Suppressor macrophage (primary cell): Measurements from ENCODE around the gene RGR.
A peak's percentile ranks its signal among the peaks of the same experiment; 100 is the strongest.

Source experiments
- DNase-seq, 4 experiments: peaks; one replicate each; pipeline ENCODE4 v3.0.0-alpha.2; 2020 to 2022
- total RNA-seq, 17 experiments: gene quantifications; one replicate each; lab custom pipeline; 2026; ENCODE audit warnings: mixed read lengths in 6 of 17, inconsistent platforms in 3 of 17; lab: John Stamatoyannopoulos, UW

The RGR gene, protein sequence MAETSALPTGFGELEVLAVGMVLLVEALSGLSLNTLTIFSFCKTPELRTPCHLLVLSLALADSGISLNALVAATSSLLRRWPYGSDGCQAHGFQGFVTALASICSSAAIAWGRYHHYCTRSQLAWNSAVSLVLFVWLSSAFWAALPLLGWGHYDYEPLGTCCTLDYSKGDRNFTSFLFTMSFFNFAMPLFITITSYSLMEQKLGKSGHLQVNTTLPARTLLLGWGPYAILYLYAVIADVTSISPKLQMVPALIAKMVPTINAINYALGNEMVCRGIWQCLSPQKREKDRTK
- 0 to 2.8 (median 0) reads per million in 17 experiments for total RNA-seq

DNA sequence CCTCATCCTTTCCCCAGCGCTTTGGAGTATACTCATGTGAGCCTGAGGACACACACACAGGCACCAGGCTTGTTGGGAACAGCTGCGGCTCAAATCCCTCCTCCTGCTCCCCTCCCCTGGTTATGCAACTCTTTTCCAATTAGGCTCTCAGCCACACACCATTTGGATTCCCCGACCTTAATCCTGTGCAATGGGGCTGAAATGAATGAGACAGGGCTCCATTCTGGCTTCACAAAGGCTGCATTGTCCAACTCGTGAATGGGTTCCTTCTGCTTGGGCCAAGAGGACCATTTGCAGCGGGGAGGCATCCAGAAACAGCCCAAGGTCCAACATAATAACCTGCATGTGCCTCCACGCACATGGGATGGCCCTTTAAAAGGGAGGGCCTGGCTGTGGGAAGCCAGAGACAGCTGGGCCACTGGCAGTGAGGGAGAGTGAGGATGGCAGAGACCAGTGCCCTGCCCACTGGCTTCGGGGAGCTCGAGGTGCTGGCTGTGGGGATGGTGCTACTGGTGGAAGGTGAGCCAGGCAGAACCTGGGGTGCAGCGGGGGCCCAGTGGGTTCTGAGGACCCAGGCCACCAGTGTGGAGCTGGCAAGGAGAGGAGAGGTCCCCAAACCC is at the start of gene RGR:
RGR (plus strand) TSS at position 403 of the 620 bp plus-strand sequence; CDS start at position 441, 38 bp downstream.
- no peak for DNase-seq

DNA sequence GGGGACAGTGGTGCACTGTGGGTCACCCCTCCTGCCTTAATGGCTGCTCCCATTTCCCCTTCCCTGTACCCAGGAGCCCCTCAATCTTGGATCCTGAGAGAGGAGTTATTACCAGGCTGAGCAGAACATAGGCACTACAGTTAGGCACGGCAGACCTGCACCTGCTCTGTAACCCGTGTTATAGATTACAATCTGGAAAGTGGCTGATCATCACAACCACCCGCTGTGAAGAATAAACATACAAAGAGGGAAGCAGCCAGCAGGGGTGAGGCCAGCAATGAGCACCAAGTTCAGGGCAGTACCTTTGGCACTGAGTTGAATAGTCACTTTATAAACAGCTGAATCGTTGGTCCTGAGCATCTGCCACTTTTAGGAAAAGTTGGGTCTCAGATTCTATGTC is 48.8 kb upstream of the RGR start:
- DNase-seq, result no peak

DNA sequence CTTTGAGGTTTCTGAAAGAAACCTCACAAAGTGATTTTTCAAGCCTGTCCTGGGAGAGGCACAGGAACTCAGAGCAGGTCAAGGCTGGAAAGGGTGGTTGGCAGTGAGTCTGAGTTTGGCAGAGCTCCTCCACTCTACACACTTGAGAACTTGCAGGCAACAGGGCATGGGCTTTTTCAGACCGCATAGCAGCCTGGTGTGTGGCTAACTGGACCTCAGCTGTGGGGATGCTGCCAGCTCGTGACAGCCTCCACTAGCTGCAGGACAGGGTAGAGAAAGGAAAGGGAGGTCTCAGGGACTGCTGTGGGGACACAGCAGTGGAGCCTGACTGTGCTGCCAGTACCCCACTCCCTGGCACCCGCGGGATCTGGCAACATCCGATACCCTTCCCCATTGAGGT is 47.9 kb upstream of the RGR start:
- no peak for DNase-seq

DNA sequence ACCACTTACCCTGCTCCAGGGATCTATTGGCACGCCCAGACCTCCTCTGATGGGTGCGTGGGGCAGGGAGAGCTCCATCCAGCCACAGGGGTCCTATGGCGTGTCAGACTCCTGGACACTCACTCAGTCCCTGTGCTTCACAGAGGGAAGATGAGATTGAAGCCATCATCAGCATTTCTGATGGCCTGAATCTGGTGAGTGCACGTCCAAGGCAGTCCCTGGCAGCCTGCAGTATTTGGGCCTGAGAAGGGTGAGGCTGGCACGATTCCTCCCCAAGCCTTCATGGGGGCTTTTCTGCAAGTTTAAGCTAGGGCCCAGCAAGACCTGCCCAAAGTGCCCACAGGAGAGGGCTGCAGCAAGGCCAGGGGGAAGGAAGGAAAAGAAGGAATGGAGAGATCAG is 47.2 kb upstream of the RGR start:
- DNase-seq, result no peak

DNA sequence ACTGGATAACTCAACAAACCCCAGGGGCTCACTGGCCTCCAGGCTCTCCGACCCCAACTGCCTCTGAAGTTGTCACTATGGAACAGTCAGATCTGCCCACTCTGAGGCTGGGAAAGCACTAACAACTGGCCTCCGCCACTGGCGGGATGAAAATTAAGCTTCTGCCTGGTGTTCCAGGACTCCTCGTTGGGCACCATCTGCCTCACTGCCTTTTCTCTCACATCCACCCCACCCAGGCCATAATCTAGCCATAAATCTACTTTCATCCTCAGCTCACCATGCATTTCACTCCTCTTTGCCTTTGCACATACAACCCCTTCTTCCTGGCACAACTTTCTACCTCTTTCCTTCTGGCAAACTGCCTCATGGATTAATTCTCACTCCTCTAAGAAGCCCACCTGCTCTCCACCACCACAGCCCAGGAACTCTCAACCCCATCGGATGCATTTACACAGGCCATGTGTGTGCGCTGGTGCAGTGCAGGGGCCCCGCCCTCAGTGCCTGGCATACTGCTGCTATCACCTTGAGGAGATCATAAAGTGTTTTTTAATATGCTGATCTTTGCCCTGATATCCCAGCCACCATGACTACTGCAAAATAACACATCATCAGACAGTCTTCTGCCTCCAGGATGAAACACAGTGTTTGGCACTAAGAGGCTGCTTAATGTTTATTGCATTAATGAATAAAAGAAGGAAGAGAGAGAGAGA is 46.5 kb upstream of the RGR start:
- DNase-seq, result no peak

DNA sequence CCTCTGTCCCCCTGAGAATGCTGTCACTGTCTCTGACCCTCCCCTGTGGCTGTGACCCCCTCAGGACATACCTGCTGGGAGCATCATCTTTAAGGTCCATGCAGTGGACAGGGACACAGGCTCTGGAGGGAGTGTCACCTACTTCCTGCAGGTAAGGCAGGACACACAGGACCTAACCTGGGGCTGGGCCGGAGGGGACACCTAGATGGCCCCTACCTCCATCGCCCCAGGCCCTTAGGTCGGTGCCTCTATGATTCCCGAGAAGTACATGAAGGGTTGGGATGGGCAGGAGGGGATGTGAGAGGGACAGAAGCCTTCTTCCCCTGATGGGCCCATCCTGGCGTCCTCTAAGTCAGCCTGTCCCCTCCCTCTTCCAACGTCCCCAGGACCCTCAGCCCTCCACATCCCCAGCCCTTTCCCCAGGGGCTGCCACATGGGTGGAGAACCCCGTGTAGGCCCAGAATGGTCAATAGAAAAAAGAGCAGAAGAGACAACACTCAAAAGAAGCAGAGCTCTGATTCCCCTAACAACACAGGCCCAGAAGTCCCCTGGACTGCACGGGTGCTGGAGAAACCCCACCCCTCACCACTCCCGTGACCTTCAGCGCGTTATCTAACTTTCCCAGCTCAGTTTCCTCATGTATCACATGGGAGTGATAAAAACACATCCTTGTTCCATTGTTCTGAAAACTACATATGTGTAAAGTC is 44.2 kb upstream of the RGR start:
- DNase-seq, result no peak

DNA sequence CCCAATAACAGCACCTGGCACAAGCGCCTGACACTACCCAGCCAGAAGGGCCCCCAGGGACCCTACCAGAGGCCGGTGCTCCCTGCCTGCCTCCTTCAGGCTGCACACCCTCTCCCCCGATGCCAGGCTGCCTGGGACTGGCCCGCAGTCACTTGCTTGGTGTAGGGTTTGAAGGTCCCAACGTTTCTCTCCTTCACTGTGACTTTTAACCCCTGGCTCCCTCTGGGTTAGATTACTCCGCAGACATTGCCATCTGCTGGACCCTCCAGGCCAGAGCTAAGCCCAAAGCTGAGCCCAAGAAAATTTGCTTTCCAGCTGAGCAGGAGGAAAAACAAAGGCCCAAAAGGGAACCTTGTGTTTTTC is 43.6 kb upstream of the RGR start:
- DNase-seq, result no peak

DNA sequence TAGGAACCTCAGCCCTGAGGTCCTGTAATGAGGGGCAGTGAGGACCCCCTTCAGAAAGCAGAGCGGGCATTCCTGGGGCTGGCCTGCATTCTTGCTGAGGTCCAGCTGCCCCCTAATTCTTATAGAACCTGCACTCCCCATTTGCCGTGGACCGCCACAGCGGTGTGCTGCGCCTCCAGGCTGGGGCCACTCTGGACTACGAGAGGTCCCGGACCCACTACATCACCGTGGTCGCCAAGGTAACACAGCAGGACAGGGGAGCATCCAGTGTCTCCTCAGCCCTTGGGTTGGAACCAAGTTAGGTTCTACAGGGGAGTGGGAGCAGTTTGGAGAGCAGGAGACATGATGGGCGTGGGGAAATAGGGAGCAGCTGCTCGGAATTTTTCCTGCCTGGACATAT is 43.2 kb upstream of the RGR start:
- no peak for DNase-seq

DNA sequence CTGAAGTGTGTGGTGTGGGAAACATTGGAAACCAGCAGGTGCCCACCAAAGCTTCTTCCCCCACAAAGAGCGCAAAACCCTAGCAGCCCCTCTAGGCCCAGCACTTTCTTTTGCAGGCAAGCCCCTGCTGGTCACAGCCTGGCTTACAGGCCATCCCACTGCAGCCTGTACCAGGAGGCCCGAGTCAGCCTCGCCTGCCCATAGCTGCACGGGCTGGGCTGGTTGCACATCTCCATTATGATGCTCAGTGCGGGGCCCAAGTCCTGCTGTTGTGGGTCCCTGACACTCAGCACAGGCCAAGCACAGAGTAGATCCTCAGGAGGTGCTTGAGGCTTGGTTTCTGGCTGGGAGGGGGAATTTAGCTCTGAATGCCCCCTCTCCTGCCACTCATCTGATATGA is 42.5 kb upstream of the RGR start:
- DNase-seq, result no peak

DNA sequence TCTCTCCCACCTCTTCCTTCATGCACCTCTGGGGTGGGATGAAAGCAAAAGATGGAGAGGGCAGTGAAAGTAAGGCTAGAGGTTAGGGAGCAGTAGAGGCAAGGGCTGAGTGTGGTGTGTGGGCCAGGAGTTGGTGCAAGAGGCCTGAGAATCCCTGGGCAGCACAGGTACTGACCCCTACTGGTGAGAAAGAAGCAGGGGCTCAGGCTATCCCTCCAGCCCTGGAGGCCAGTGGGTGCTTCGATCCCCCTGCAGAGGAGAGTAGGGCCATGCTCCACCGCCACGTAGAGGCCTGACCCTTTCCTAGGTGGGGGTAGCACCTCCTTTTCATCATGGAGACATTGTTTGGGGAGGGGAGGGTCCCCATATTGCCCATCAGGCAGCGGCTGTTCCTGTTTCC is 40.7 kb upstream of the RGR start:
- DNase-seq, result peak in 3 of 4 experiments; percentile 7 to 21 (median 9)

DNA sequence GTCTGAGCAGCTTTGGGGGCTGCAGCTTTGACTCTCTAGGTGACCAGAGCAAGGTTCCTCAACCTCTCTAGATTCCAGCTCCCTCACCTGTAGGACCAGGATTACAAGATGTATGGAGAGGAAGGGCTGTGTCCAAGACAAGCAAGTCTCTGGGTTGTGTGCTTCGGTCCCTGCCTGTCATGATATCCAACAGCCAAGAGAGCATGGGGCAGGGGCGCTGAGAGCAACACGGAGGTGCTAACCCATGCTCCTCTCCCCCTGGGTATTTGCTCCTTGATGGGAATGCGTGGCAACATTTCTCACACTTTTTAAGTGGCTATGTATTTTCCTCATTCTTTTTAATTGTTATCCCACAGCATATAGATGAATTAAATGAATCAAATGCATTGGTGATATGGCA is 40.2 kb upstream of the RGR start:
- no peak for DNase-seq

DNA sequence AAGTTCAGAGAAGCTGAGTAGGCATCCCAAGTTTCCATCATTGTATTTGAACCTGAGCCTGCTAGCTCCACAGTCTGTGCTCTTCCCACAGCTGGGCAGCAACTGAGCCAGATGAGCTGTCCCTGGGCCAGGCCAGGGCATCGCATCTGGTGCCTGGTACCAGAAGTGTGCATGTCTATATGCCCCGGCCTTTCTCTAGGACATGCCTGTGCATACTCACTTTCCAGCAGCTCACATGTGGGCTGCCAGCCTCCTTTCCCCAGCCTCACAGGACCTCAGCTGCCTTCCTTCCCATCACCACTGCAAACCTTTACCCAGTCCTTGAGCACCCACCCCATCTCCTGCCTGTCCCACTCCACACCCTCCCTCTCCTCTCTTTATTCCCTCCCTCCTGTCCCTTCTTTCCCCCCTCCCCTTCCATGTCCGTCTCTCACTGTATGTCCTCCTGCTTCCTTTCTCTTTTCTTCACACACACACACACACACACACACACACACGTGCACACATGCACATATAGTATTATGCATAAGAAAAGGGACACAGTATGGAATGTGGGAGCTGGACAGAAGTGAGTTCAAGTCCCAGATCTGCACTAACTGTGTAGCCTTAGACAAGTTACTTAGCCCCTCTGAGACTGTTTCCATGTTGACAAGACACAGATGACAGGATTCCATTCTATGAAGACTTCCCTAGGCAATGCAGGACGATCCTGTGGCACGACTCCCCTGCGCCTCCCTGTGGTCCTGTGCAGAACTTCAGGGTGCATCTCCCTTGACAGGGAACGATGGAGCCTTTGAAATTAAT is 39.6 kb upstream of the RGR start:
- DNase-seq, result peak; percentile 68 to 79 (median 70)

DNA sequence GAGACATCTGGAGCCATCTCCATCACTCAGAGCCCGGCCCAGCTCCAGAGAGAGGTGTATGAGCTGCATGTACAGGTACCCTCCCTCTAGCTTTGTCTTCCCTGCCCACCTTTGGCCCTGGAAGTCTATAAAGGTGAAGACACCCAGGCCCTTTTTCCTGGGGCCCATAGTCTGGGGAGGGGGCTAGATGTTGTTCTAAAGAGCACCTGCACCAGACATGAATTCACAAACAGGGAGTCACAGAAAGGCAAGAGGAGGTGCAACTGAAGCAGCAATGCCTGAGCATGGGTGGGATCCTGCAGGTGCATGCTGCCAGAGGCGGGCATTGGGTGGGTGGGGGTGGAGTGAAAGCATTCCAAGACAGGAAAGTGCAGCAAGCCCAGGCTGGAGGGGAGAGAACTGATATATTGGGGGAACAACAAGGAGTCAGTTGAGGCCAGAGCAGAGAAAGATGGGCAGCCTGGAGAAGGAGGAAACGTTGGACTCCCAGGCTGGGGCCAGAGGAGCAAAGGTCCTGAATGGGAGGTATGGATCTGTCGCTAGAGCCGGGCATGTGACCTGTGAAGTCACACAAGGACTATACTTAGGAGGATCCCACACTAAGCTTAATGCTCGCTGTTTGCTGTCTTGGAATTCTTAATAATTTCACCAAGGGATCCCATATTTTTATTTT is 38.9 kb upstream of the RGR start:
- no peak for DNase-seq

DNA sequence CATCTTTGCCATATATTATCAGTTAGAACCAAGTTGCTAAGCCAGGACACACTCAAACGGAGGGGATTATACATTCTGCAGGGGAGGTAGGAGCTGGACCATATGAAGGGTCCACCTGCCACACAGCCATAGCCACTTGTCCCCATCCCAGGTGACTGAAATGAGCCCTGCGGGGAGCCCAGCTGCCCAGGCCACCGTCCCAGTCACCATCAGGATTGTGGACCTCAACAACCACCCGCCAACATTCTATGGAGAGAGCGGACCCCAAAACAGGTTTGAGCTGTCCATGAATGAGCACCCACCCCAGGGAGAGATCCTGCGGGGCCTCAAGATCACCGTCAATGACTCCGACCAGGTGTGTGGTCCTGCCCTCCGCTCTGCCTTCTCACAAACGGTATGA is 36.8 kb upstream of the RGR start:
- no peak for DNase-seq

DNA sequence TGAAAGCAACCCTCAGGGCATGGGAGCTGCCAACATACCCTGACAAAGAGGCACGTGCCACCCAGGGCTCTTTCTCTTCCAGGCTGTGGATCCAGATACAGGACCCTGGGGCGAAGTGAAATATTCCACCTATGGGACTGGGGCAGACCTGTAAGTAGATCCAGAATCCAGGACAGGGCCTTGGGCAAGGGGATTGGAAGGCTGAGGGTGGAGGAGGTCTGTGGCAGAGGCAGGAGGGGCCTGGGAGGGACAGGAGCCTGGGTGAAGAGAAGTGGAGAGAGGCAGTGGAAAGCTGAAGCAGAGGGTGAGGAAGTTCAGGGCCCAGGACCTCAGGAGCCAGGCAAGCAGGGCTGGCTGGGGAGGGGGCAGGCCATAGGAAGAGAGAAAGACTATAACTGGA is 33.3 kb upstream of the RGR start:
- DNase-seq, result no peak

DNA sequence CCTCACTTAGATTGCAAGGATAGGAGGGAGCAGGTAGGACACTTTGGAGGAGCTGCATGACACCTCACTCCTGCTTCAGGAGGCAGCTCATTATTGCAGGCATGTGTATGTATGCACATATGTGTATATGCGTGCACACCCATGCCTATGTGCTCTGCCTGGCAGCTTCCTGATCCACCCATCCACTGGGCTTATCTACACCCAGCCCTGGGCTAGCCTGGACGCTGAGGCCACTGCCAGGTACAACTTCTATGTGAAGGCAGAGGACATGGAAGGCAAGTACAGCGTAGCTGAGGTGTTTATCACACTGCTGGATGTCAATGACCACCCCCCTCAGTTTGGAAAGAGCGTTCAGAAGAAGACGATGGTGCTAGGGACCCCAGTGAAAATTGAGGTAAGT is 32.8 kb upstream of the RGR start:
- DNase-seq, result no peak

DNA sequence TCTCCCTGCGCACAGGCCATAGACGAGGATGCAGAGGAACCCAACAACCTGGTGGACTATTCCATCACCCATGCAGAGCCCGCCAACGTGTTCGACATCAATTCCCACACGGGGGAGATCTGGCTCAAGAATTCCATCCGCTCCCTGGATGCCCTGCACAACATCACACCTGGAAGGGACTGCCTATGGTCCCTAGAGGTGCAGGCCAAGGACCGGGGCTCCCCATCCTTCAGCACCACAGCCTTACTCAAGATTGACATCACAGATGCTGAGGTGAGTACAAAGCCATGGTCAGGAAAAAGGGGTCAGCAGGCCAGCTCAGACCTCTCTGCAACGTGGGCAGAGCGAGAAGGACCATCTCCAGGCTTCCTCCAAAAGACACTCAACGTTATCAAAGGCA is 31.8 kb upstream of the RGR start:
- DNase-seq, result no peak

DNA sequence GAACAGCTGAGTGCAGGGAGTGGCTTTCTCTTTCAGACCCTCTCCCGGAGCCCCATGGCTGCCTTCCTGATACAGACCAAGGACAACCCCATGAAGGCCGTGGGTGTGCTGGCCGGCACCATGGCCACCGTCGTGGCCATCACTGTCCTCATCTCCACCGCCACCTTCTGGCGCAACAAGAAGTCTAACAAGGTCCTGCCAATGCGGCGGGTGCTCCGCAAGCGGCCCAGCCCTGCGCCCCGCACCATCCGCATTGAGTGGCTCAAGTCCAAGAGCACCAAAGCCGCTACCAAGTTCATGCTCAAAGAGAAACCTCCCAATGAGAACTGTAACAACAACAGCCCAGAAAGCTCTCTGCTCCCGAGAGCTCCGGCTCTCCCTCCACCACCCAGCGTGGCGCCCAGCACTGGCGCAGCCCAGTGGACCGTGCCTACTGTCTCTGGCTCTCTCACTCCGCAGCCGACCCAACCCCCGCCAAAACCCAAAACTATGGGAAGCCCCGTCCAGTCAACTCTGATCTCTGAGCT is 30.7 kb upstream of the RGR start:
- DNase-seq, result no peak

DNA sequence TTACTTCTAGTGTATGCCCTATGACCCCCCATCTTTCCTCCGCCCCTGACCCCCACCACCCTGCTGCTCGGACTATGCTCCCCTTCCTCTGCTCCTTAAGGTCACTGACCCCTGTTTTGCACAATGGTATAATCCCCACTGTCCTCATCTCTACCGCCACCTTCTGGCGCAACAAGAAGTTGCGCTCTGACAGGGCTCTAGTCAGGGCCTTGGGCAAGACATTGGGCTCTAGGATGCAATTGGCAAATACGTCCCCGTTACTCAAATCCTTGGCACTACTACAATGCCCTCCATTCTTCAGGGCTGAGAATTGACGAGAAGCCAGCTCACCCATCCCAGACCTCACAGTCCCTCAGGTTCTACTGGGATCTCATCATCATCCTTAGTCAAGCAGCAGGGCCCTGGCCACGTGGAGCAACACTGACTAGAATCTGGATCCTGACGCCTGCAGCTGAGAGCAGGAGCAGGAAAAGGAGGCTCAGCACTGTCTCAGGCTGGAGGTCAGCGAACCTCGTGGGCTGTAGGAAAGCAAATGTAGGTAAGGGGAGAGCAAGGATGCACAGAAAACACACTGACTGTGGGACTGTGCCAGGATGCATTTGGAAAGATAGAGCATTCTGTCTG is 30.1 kb upstream of the RGR start:
- DNase-seq, result peak; percentile 31 to 57 (median 49)

DNA sequence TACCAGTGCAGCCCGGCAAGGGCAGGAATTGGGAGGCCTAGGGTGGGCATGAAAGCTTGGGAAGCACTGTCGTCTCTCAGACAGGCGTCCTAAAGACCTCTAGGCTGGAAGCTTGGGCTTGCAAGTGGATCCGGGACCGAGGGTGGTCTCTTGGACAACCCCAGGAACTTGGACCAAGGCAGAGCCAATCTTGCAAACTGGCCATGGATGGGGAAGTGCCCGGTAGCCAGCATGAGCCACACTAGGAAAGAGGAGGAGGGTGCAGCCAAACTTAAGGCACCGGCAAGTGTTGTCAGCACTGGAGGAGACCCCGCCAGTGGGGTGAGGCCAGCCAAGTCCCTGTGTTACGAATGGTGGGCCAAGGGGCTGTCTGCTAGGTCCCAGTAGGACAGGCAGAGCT is 28.0 kb upstream of the RGR start:
- no peak for DNase-seq

DNA sequence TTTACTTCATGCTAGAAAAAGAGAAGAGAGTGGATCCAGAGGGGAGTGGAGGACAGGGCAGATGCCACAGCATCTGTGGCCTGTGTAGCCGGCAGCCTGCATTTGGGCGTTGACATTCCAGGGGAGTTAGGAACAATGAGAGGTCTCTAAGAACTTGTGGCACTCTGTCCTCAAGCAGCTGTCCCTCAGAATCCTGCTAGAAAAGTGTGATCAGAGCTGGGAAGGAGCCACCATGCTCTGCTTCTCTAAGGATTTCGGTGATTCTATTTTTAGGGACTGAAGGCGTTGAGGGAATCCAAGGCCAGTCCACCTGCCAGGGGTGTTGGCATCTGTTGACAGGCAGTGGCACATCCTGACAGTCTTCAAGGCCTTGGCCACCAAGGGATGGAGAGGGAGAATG is 27.1 kb upstream of the RGR start:
- DNase-seq, result no peak
